Endothelial cell of umbilical vein (primary cell): ENCODE data around the gene ZDHHC17. TPM values are rescaled to one million over a fixed set of nuclear protein-coding genes. Genes with fewer than 3 reads are reported as not detected.

ENCODE experiments used
- BruUV-seq: library from RNA; stranded (reverse); fragments of 400-500 nt; replicated peaks from 2 replicates; lab custom pipeline; 2021; lab: Mats Ljungman, UMichigan
- CTCF ChIA-PET: fragments of 300-600, 350-600 bp; sonication (Branson Sonifier 250); formaldehyde crosslinking; loops from one replicate; lab custom pipeline; 2021; ENCODE audit warnings: antibody characterized with exemption, inconsistent platforms; lab: Charles Lee
- POLR2A ChIA-PET: fragments of 300-600, 350-600 bp; sonication (Branson Sonifier 250); formaldehyde crosslinking; loops from one replicate; lab custom pipeline; 2021; ENCODE audit warnings: antibody characterized with exemption, inconsistent platforms; lab: Charles Lee
- DNase-seq: peaks from one replicate; pipeline ENCODE4 v3.0.0-alpha.2; 2011; ENCODE audit warnings: low read depth, low spot score
- FAIRE-seq: peaks from 2 replicates; lab custom pipeline; 2011; peaks lifted over from hg19 to GRCh38; lab: Jason Lieb, UNC
- H2AFZ ChIP-seq: 2 replicates; pipeline ENCODE4 v1.6.0; 2012; ENCODE audit warnings: low read depth, low read length, control low read depth, inconsistent platforms
- H3K27ac ChIP-seq: 2 replicates; pipeline ENCODE4 v1.5.1; 2011; ENCODE audit warnings: low read depth, mild to moderate bottlenecking, control low read depth, low read length, moderate library complexity; ENCODE audit not compliant: insufficient read depth
- H3K27me3 ChIP-seq, 2 experiments: 2 replicates each; pipeline versions ENCODE4 v1.6.0 to v1.6.1; 2011; ENCODE audit warnings: low read length in 2 of 2, mixed read lengths in 1 of 2; ENCODE audit not compliant: control insufficient read depth in 2 of 2, insufficient read depth in 2 of 2
- H3K36me3 ChIP-seq, 2 experiments: 2 replicates in 1 of 2; 3 replicates in 1 of 2; pipeline ENCODE4 v1.5.1; 2011; ENCODE audit warnings: low read length in 2 of 2, mild to moderate bottlenecking in 1 of 2, moderate library complexity in 1 of 2; ENCODE audit not compliant: control insufficient read depth in 2 of 2, insufficient read depth in 2 of 2; ENCODE audit errors: extremely low read depth in 1 of 2
- H3K4me1 ChIP-seq: 3 replicates; pipeline ENCODE4 v1.5.1; 2011; ENCODE audit warnings: mild to moderate bottlenecking, low read length; ENCODE audit not compliant: control insufficient read depth, insufficient read depth; ENCODE audit errors: extremely low read depth
- H3K4me2 ChIP-seq: 2 replicates; pipeline ENCODE4 v1.6.1; 2011; ENCODE audit warnings: low read length, control low read depth, mixed read lengths; ENCODE audit not compliant: insufficient read depth
- H3K4me3 ChIP-seq, 3 experiments: fragments of 200-600 bp in 1 of 3; sonication (generic), shearing (Covaris generic) in 1 of 3; replicated peaks in 1 of 3; 2 replicates each; pipeline ENCODE4 v1.5.1; 2011 to 2016; ENCODE audit warnings: control low read depth in 3 of 3, low read length in 3 of 3, mild to moderate bottlenecking in 2 of 3, inconsistent platforms in 1 of 3, low read depth in 1 of 3, moderate library complexity in 1 of 3; ENCODE audit not compliant: insufficient read depth in 1 of 3
- H3K79me2 ChIP-seq: 2 replicates; pipeline ENCODE4 v1.6.0; 2012; ENCODE audit warnings: low read length, inconsistent platforms; ENCODE audit not compliant: control insufficient read depth, insufficient read depth
- H3K9ac ChIP-seq: replicated peaks from 2 replicates; pipeline ENCODE3; 2011; ENCODE audit warnings: low read length, control low read depth; ENCODE audit not compliant: insufficient read depth; ENCODE audit errors: extremely low read depth
- H3K9me1 ChIP-seq: replicated peaks from 3 replicates; pipeline ENCODE4 v1.6.0; 2011; ENCODE audit warnings: mild to moderate bottlenecking, low read length; ENCODE audit not compliant: control insufficient read depth, insufficient read depth; ENCODE audit errors: extremely low read depth
- H3K9me3 ChIP-seq: replicated peaks from 2 replicates; pipeline ENCODE4 v1.5.1; 2012; ENCODE audit warnings: low read length, inconsistent platforms; ENCODE audit not compliant: control insufficient read depth, insufficient read depth
- H4K20me1 ChIP-seq: replicated peaks from 2 replicates; pipeline ENCODE3; 2011; ENCODE audit warnings: mild to moderate bottlenecking, low read length; ENCODE audit not compliant: control insufficient read depth, insufficient read depth; ENCODE audit errors: extremely low read depth
- CTCF ChIP-seq, 2 donors: IDR thresholded peaks; 1 replicate in 1 of 2; 2 replicates in 1 of 2; pipeline ENCODE4 v1.5.1; 2011; ENCODE audit warnings: low read length in 2 of 2, mild to moderate bottlenecking in 2 of 2, moderate library complexity in 2 of 2, control low read depth in 1 of 2, inconsistent platforms in 1 of 2, low read depth in 1 of 2; ENCODE audit not compliant: insufficient read depth in 1 of 2; ENCODE audit errors: extremely low read depth in 1 of 2
- EZH2 ChIP-seq: IDR thresholded peaks from 2 replicates; pipeline ENCODE4 v1.6.1; 2012; ENCODE audit warnings: borderline replicate concordance, low read depth, mild to moderate bottlenecking, moderate library complexity, low read length, inconsistent platforms; ENCODE audit not compliant: severe bottlenecking
- FOS ChIP-seq: IDR thresholded peaks from 2 replicates; pipeline ENCODE4 v1.6.1; 2011; ENCODE audit warnings: mild to moderate bottlenecking, low read length, moderate library complexity, borderline replicate concordance; ENCODE audit not compliant: insufficient read depth
- GATA2 ChIP-seq: IDR thresholded peaks from 2 replicates; pipeline ENCODE4 v1.7.0; 2011; ENCODE audit warnings: low read depth, mild to moderate bottlenecking, moderate library complexity, mixed read lengths, low read length; ENCODE audit not compliant: insufficient read length, insufficient read depth
- JUN ChIP-seq: IDR thresholded peaks from 2 replicates; pipeline ENCODE4 v1.6.1; 2011; ENCODE audit warnings: borderline replicate concordance, low read depth; ENCODE audit not compliant: insufficient read length, insufficient read depth
- MAX ChIP-seq: IDR thresholded peaks from 2 replicates; pipeline ENCODE4 v1.6.1; 2011; ENCODE audit not compliant: insufficient read depth, insufficient read length
- MYC ChIP-seq: IDR thresholded peaks from one replicate; pipeline ENCODE4 v1.6.1; 2011; ENCODE audit warnings: mild to moderate bottlenecking, low read depth, low read length
- POLR2A ChIP-seq: IDR thresholded peaks from 2 replicates; pipeline ENCODE4 v1.6.1; 2012; ENCODE audit warnings: low read depth, mild to moderate bottlenecking, control low read depth, low read length
- POLR2AphosphoS5 ChIP-seq: IDR thresholded peaks from 2 replicates; pipeline ENCODE4 v1.6.1; 2012; ENCODE audit warnings: low read depth, mild to moderate bottlenecking, control low read depth, low read length, moderate library complexity; ENCODE audit not compliant: insufficient read depth
- dilution Hi-C: fragments of 300-500 bp; cut with MboI; formaldehyde crosslinking; loops from one replicate; pipeline ENCODE4 v1.15.0; 2019; ENCODE audit warnings: low sequenced_read_pairs; ENCODE audit not compliant: extremely low pct_ligation_motif_present
- intact Hi-C: fragments of 100-400 bp; cut with micrococcal nuclease; formaldehyde crosslinking; loops from one replicate; pipeline ENCODE4 v1.10.0; 2022
- polyA plus RNA-seq, 4 experiments: library from polyadenylated mRNA; depleted of rRNA in 3 of 4; stranded (reverse) in 3 of 4; unstranded in 1 of 4; fragments of >200 nt; gene quantifications; 2 replicates each; pipeline versions ENCODE4 v1.2.1 to v1.2.3, GENCODE V29; 2011 to 2012; ENCODE audit warnings: missing spikeins in 1 of 4
- total RNA-seq: library from RNA; stranded (reverse); gene quantifications from 2 replicates; pipeline ENCODE4 v1.2.3, GENCODE V29; 2021

ZDHHC17 gene
- total and polyA plus RNA-seq, 2 donors (not counting 3 experiments of a cell fraction or from before 2014, with no cell fraction given) = 21.2 to 26.9 TPM

DNA sequence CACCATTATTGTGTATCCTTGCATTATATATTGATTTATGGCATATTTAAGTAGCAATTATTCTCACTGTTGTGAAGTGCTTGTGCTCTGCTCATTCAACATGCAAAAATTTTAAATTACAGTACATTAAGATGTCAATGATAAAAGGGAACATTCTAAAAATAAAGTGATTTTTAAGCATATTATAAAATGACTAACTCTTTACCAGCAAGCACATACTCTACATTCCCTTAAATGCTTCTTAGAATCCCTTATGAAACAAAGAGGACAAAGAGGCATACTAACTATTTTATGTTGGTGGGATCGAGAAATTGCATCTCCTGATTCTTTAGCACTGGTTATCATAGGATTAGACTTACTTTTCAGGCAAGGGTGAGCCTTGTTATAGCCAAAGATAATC, 46.6 kb upstream of the ZDHHC17 start:
- dilution Hi-C loops (no loop called here), intact Hi-C loops (no loop called here)
- Histone ChIP-seq H3K27ac (no peak overlapping the region), H3K79me2 (no peaks in the 10 kb centered on the region), H3K36me3 (no peaks in the 10 kb centered on the region), H4K20me1 (no peaks in the 10 kb centered on the region), H3K27me3 (no peaks in the 10 kb centered on the region), H3K4me2 (no peak overlapping the region), H3K4me1 (peaks cover 3% of the 10 kb centered on the region), H3K4me3 (no peak overlapping the region), H3K9me3 (no peaks in the 10 kb centered on the region), H2AFZ (no peak overlapping the region), H3K9me1 (no peaks in the 10 kb centered on the region), H3K9ac (no peak overlapping the region)
- CTCF ChIA-PET = no interaction called here
- DNase-seq (no peak), FAIRE-seq (no peak)
- POLR2A ChIA-PET = no interaction called here
- BruUV-seq = no TSS peak
- TF ChIP-seq MAX (no peak), CTCF (IDR thresholded peaks at IDR 0.05; ENCODE audit: extremely low read depth in 1 of 2, insufficient read depth in 1 of 2, low read depth in 1 of 2, low read length in 2 of 2) (no peak), MYC (no peak), POLR2AphosphoS5 (no peak), FOS (no peak), JUN (no peak), GATA2 (no peak), POLR2A (no peak), EZH2 (no peak)
